RPMI7951 (cell line): Measurements from ENCODE around the gene PCDHGA7. TPM values are rescaled to one million over a fixed set of nuclear protein-coding genes. Genes with fewer than 3 reads are reported as not detected.
"Not testable (repeated sequence)": the region's sequence is repeated elsewhere in the genome, so short reads cannot be mapped to it uniquely, and the experiment has no call there.

Source experiments
- DNase-seq: peaks from one replicate; pipeline ENCODE4 v3.0.0-alpha.2; 2012; ENCODE audit warnings: low read depth
- total RNA-seq: library from RNA; depleted of rRNA; stranded (reverse); fragments of >200 nt; shearing (Covaris generic); gene quantifications from 2 replicates; pipeline ENCODE4 v1.2.3, GENCODE V29; 2014; rRNA removed

PCDHGA7 gene
- total RNA-seq, result 4.6 and 5.5 TPM in 2 replicates

DNA sequence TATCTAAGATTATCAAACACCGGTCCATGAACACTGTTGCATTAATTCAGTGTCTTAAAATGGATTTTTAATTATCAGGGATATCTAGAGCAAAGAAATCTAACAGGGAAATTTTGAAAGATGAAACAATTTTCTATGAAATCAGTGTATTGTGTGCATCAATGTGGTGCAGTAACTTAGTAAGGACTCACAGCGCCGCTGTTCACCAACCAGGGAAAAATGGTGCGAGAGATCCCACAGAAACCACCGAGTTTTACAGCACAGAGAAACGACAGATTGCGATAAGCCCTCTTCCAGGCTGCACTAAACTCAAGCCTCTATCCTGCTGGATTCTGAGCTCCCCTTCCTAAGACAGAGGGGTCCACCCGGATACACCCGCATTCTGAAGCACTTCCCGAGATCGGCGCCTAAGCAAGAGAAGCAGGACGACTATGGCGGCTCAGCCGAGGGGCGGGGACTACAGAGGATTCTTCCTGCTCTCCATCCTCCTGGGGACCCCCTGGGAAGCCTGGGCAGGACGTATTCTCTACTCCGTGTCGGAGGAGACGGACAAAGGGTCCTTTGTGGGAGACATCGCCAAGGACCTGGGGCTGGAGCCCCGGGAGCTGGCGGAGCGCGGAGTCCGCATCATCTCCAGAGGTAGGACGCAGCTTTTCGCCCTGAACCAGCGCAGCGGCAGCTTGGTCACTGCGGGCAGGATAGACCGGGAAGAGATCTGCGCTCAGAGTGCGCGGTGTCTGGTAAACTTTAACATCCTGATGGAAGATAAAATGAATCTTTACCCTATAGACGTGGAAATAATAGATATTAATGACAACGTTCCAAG lies at the start of gene PCDHGA7:
TSS of gene PCDHGA7 (plus strand) at position 274 of the 826 bp plus-strand sequence. CDS start at position 432, 158 bp downstream.
- DNase-seq, result peak; percentile 62

GRCh38 chr5:141338538-141339306 lies 43.8 kb upstream of the PCDHGA7 start, which contains the start of gene PCDHGA2:
Gene PCDHGA2, plus strand, starts transcription at chr5:141338760.
- peak; percentile 72 for DNase-seq

- DNase-seq, result not testable (repeated sequence)
Observed at GRCh38 chr5:141340781-141341354, 41.7 kb upstream of the PCDHGA7 start.

DNA sequence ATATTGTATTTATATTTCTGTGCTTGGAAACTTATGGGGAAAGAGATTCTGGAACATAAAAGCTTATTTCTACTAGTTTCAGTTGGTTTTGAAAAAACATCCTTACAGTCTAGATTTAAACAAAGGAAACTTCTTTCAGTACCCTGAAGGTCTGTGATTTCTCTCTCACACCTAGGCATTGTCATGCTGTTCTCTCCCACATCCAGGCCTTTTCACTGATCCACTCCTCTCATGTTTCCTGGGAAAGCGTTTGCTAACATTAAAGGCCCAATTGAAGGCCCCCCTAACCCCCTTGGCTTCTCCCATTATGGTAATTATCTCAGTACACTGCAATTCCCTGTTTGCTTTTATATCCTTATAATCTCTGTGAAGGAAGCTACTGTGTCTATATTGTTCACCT lies 39.8 kb upstream of the PCDHGA7 start:
- no peak for DNase-seq

- no peak for DNase-seq
Observed at GRCh38 chr5:141343242-141343952, 39.1 kb upstream of the PCDHGA7 start, which contains the start of gene PCDHGA3. Gene PCDHGA3, plus strand, starts transcription at chr5:141343829. Its CDS starts 205 bp downstream, at chr5:141344034.

DNA sequence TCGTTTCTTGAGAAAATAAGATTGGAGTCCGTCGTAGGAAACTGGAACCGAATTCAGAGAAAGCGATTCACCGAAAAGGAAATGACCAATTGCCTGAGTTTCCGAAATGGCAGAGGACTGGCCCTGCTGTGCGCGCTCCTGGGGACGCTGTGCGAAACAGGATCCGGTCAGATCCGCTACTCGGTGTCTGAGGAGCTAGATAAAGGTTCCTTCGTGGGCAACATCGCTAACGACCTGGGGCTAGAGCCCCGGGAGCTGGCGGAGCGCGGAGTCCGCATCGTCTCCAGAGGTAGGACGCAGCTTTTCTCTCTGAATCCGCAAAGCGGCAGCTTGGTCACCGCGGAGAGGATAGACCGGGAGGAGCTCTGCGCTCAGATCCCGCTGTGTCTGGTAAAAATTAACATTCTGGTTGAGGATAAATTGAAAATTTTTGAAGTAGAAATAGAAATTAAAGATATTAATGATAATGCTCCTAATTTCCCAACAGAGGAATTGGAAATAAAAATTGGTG lies 38.5 kb upstream of the PCDHGA7 start:
- DNase-seq, result no peak

- no peak for DNase-seq
Observed at GRCh38 chr5:141345327-141345726, 37.2 kb upstream of the PCDHGA7 start.

- not testable (repeated sequence) for DNase-seq
Observed at GRCh38 chr5:141346017-141346416, 36.5 kb upstream of the PCDHGA7 start.

- DNase-seq, result peak; percentile 86
Observed at GRCh38 chr5:141349917-141350619, 32.5 kb upstream of the PCDHGA7 start, which contains the start of gene PCDHGB1. Gene PCDHGB1, plus strand, starts transcription at chr5:141350099. Its CDS starts 162 bp downstream, at chr5:141350261.

GRCh38 chr5:141351591-141351990 lies 31.0 kb upstream of the PCDHGA7 start:
- DNase-seq, result no peak

DNA sequence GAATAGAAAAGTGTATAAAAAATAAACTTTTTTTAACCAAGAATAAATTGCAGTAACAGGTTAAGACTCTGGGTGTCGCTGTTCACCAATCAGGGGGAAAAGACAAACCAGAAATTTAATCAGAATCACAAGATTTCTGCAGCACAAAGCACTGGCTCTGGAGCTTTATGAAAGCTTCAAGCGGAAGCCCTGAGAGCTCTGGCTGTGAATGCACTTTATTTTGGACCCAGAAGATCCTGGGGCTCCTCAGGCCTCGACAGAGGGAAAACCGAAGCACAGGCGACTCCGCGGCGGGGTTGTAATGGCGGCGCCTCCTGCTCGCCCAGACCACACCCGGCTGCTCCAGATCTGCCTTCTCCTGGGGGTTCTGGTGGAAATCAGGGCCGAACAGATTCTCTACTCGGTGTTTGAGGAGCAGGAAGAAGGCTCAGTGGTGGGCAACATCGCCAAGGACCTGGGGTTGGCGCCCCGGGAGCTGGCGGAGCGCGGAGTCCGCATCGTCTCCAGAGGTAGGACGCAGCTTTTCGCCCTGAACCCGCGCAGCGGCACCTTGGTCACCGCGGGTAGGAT lies 27.6 kb upstream of the PCDHGA7 start, which contains the start of gene PCDHGA4:
TSS of gene PCDHGA4 (plus strand) at position 122 of the 570 bp plus-strand sequence. CDS start at position 209, 87 bp downstream.
- no peak for DNase-seq

DNA sequence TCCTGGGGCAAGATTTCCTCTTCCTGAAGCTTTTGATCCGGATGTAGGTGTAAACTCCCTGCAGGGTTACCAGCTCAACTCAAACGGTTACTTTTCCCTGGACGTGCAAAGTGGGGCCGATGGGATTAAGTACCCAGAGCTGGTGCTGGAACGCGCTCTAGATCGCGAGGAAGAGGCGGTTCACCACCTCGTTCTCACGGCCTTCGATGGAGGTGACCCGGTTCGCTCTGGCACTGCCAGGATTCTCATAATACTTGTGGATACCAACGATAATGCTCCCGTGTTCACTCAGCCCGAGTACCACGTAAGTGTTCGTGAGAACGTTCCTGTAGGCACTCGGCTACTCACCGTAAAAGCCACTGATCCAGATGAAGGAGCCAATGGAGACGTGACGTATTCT lies 26.9 kb upstream of the PCDHGA7 start:
- no peak for DNase-seq

- DNase-seq, result no peak
Observed at GRCh38 chr5:141356133-141356532, 26.4 kb upstream of the PCDHGA7 start.

DNA sequence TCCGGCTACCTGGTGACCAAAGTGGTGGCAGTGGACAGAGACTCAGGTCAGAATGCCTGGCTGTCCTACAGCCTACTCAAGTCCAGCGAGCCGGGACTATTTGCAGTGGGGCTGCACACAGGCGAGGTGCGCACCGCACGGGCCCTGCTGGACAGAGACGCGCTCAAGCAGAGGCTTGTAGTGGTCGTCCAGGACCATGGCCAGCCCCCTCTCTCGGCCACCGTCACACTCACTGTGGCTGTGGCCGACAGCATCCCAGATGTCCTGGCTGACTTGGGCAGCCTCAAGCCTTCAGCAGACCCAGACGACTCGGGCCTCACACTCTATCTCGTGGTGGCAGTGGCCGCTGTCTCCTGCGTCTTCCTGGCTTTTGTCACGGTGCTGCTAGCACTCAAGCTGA lies 25.6 kb upstream of the PCDHGA7 start:
- DNase-seq, result no peak

GRCh38 chr5:141359790-141360426 lies 22.6 kb upstream of the PCDHGA7 start, which contains the start of gene PCDHGB2:
Gene PCDHGB2, plus strand, starts transcription at chr5:141359994. Its CDS starts 142 bp downstream, at chr5:141360136.
- DNase-seq, result peak; percentile 74

DNA sequence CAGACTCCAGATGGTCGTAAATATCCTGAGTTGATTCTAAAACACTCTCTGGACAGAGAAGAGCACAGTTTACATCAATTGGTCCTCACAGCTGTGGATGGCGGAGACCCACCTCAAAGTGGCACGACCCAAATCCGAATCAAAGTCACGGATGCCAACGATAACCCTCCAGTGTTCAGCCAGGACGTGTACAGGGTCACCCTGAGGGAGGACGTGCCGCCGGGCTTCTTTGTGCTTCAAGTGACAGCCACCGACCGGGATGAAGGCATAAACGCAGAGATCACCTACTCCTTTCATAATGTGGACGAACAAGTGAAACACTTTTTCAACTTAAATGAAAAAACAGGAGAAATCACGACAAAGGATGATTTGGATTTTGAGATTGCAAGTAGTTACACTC lies 21.9 kb upstream of the PCDHGA7 start:
- no peak for DNase-seq

DNA sequence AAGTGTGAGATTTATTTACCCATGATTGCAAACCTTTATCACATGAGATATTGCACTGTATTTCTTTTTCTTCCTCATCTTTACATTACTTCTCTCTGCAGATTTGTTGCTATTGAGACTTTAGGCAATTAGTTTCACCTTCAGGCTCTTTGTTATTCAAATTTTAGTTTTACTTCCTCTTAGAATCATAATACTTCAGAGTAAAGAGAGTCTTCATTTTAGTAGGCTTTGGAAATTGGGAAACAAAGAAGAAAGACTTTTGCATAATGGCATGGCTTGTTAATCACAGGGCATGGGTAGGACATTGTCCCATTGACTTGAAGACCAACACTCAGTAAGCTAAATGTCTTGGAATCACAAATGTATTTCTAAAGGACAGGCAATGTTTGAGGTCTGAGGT lies 19.8 kb upstream of the PCDHGA7 start:
- DNase-seq, result no peak

- peak; percentile 42 for DNase-seq
Observed at GRCh38 chr5:141363952-141364660, 18.4 kb upstream of the PCDHGA7 start, which contains the start of gene PCDHGA5. Gene PCDHGA5, plus strand, starts transcription at chr5:141364162. Its CDS starts 169 bp downstream, at chr5:141364331.
